Activated CD4-positive, alpha-beta T cell treated with anti-CD3 and anti-CD28 coated beads, Interleukin-2, amount 50 U/mL, for 24 hours (primary cell): ENCODE results near the gene ZMYM3.

Experiments used
- DNase-seq, 2 donors: peaks; one replicate each; pipeline ENCODE4 v3.0.0-alpha.2; 2020; ENCODE audit warnings: low read depth in 1 of 2, low spot score in 1 of 2

ZMYM3 gene

GRCh38 chrX:71253253-71254091 lies 468 bp downstream of the ZMYM3 start:
- DNase-seq, result no peak

- DNase-seq, result no peak
Measured at GRCh38 chrX:71252221-71252620, 1.7 kb downstream of the ZMYM3 start.

- DNase-seq, result peak in 1 of 2 donors; percentile 16
Measured at GRCh38 chrX:71251466-71251973, 2.4 kb downstream of the ZMYM3 start.

GRCh38 chrX:71250841-71251240 lies 3.1 kb downstream of the ZMYM3 start:
- DNase-seq, result no peak

- DNase-seq, result no peak
Measured at GRCh38 chrX:71245159-71245558, 8.8 kb downstream of the ZMYM3 start.

- no peak for DNase-seq
Measured at GRCh38 chrX:71244359-71245128, 9.4 kb downstream of the ZMYM3 start.

GRCh38 chrX:71241301-71241700 lies 12.6 kb downstream of the ZMYM3 start:
- DNase-seq, result no peak

- no peak for DNase-seq
Measured at GRCh38 chrX:71239781-71240180, 14.2 kb downstream of the ZMYM3 start.

GRCh38 chrX:71236836-71237235 lies 17.1 kb downstream of the ZMYM3 start:
- no peak for DNase-seq

GRCh38 chrX:71235482-71235881 lies 18.5 kb downstream of the ZMYM3 start:
- no peak for DNase-seq

GRCh38 chrX:71228063-71228642 lies 25.8 kb downstream of the ZMYM3 start:
- DNase-seq, result no peak

- DNase-seq, result no peak
Measured at GRCh38 chrX:71227370-71228062, 26.4 kb downstream of the ZMYM3 start.

- DNase-seq, result no peak
Measured at GRCh38 chrX:71225676-71226075, 28.3 kb downstream of the ZMYM3 start.

- DNase-seq, result no peak
Measured at GRCh38 chrX:71225009-71225408, 28.9 kb downstream of the ZMYM3 start.

- no peak for DNase-seq
Measured at GRCh38 chrX:71224098-71224708, 29.7 kb downstream of the ZMYM3 start.

- DNase-seq, result no peak
Measured at GRCh38 chrX:71222929-71223328, 31.0 kb downstream of the ZMYM3 start, which contains the start of gene GJB1. TSS of gene GJB1 (plus strand) at chrX:71223224. CDS start at chrX:71223708, 484 bp downstream.

- no peak for DNase-seq
Measured at GRCh38 chrX:71221145-71221544, 32.8 kb downstream of the ZMYM3 start.

- no peak for DNase-seq
Measured at GRCh38 chrX:71217298-71217697, 36.6 kb downstream of the ZMYM3 start.

GRCh38 chrX:71216485-71216884 lies 37.5 kb downstream of the ZMYM3 start:
- DNase-seq, result no peak

- no peak for DNase-seq
Measured at GRCh38 chrX:71215338-71215912, 38.5 kb downstream of the ZMYM3 start.
